IPS-20b (cell line): Measurements from ENCODE around the gene CUL1.

Experiments used
- H3K27ac ChIP-seq: one replicate; pipeline ENCODE4 v1.5.1; 2013; ENCODE audit warnings: low read length
- H3K27me3 ChIP-seq: 2 replicates; pipeline ENCODE4 v1.6.1; 2013; ENCODE audit warnings: mild to moderate bottlenecking, low read length, inconsistent platforms; ENCODE audit not compliant: insufficient read depth
- H3K36me3 ChIP-seq: 2 replicates; pipeline ENCODE4 v1.6.1; 2013; ENCODE audit warnings: low read depth, mild to moderate bottlenecking, inconsistent platforms, low read length, moderate library complexity; ENCODE audit not compliant: insufficient read depth
- H3K4me1 ChIP-seq: 2 replicates; pipeline ENCODE4 v1.6.1; 2013; ENCODE audit warnings: mild to moderate bottlenecking, control low read depth, inconsistent platforms, low read length, moderate library complexity; ENCODE audit not compliant: insufficient read depth
- H3K4me3 ChIP-seq: 2 replicates; pipeline ENCODE4 v1.5.1; 2013; ENCODE audit warnings: mild to moderate bottlenecking, low read length, inconsistent platforms
- H3K9ac ChIP-seq: 2 replicates; pipeline ENCODE4 v1.6.1; 2013; ENCODE audit warnings: low read depth, mild to moderate bottlenecking, inconsistent platforms, low read length, moderate library complexity
- H3K9me3 ChIP-seq: 2 replicates; pipeline ENCODE4 v1.6.1; 2013; ENCODE audit warnings: mild to moderate bottlenecking, low read depth, low read length, inconsistent platforms; ENCODE audit not compliant: insufficient read depth

CUL1 gene

GRCh38 chr7:148746135-148746534 lies 47.4 kb downstream of the CUL1 start:
- no peak overlapping the region for H3K27ac ChIP-seq
- no peaks in the 10 kb centered on the region; the same call in 1 of the 2 replicates for H3K9me3 ChIP-seq
- H3K36me3 ChIP-seq: peaks cover 24% of the 10 kb centered on the region
- H3K27me3 ChIP-seq: no peaks in the 10 kb centered on the region
- peaks cover 22% of the 10 kb centered on the region; the same call in 1 of the 2 replicates for H3K4me1 ChIP-seq
- H3K9ac ChIP-seq: no peak overlapping the region
- H3K4me3 ChIP-seq: peak overlapping the region; percentile 14; the same call in 1 of the 2 replicates

DNA sequence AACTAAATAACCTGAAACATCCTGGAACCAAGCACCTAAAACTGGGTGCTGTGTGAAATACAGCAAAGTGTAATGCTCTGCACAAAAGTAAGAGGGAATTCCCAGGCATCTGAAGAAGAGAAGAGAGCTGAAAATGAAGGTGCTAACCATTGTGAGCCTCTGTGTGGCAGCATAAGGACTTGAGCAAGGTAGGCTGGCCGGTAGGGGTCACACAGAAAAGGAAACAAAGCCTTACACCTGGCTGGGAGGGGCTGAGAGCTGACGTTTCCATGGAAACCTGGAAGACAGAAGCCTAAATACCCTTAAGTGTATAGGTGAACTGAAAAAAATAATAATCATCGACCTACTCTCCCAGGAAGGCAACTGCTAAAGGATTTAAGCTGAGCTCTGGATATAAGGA lies 48.6 kb downstream of the CUL1 start:
- H3K9ac ChIP-seq: peak overlapping the region; percentile 32; the same call in 1 of the 2 replicates
- no peak overlapping the region for H3K27ac ChIP-seq

GRCh38 chr7:148750442-148751355 lies 52.0 kb downstream of the CUL1 start:
- H3K36me3 ChIP-seq: peaks cover 22% of the 10 kb centered on the region; the same call in 1 of the 2 replicates

More for the DNA sequence above, 48.6 kb downstream of the CUL1 start:
- Histone ChIP-seq H3K4me3 (no peak overlapping the region), H3K36me3 (peaks cover 14% of the 10 kb centered on the region), H3K27me3 (no peaks in the 10 kb centered on the region), H3K9me3 (no peaks in the 10 kb centered on the region; the same call in 1 of the 2 replicates), H3K4me1 (peaks cover 22% of the 10 kb centered on the region; the same call in 1 of the 2 replicates)

GRCh38 chr7:148753224-148753623 lies 54.5 kb downstream of the CUL1 start:
- no peak overlapping the region for H3K27ac ChIP-seq
- no peaks in the 10 kb centered on the region; the same call in 1 of the 2 replicates for H3K9me3 ChIP-seq
- H3K4me3 ChIP-seq: no peak overlapping the region
- no peaks in the 10 kb centered on the region for H3K4me1 ChIP-seq
- H3K9ac ChIP-seq: no peak overlapping the region
- no peaks in the 10 kb centered on the region for H3K27me3 ChIP-seq
- H3K36me3 ChIP-seq: peaks cover 31% of the 10 kb centered on the region

More at GRCh38 chr7:148750442-148751355, 52.0 kb downstream of the CUL1 start:
- no peak overlapping the region for H3K4me3 ChIP-seq
- H3K27ac ChIP-seq: no peak overlapping the region
- no peak overlapping the region for H3K9ac ChIP-seq
- no peaks in the 10 kb centered on the region for H3K27me3 ChIP-seq
- H3K9me3 ChIP-seq: no peaks in the 10 kb centered on the region; the same call in 1 of the 2 replicates
- peaks cover 15% of the 10 kb centered on the region; the same call in 1 of the 2 replicates for H3K4me1 ChIP-seq

DNA sequence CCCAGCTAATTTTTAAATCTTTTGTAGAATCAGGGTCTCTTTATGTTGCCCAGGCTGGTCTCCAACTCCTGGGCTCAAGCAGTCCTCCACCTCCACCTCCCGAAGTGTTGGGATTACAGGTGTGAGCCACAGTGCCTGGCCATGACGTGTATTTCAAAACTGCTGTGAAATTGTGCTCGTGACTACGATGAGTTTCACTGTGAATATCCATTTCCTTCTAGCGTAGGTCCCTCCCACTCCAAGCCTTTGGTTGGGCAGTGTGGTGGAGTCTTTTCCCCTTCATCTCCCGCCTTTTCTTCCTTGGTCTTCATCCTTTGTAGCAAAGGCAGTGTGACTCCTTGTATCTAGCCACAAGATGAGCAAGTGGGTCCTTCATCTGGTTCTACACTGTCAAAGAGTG lies 56.2 kb downstream of the CUL1 start:
- Histone ChIP-seq H3K9me3 (no peaks in the 10 kb centered on the region; the same call in 1 of the 2 replicates), H3K4me3 (no peak overlapping the region), H3K9ac (no peak overlapping the region), H3K27ac (no peak overlapping the region), H3K27me3 (no peaks in the 10 kb centered on the region), H3K36me3 (peaks cover 43% of the 10 kb centered on the region), H3K4me1 (no peaks in the 10 kb centered on the region)

DNA sequence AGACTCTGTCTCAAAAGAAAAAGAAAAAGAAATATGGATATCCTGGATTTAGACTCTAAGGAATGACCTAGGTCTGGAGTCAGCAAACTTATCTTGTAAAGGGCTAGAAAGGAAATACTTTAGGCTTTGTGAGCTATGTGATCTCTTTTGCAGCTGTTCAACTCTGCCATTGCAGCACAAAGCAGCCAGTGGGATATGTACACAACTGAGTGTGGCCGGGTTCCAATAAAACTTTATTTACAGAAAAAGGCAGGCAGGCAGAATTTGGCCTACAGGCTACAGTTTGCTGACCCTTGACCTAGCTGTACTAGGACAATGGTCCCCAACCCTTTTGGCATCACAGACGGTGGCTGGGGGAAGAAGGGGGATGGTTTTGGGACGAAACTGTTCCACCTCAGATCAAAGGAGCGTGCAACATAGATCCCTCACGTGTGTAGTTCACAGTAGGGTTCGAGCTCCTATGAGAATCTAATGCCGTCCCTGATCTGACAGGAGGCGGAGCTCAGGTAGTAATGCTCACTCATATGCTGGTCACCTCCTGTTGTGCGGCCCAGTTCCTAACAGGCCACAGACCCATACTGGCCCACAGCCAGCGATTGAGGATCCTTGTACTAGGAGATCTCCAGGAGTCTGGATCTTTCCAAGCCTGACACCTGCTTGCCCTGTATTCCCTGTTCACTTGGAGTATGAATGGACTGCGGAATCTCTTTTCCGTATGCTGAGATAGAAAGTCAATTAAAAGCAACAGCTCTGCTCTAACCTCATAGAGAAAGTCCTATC lies 63.0 kb downstream of the CUL1 start:
- H3K36me3 ChIP-seq: peaks cover 86% of the 10 kb centered on the region
- no peak overlapping the region for H3K9ac ChIP-seq
- H3K9me3 ChIP-seq: no peaks in the 10 kb centered on the region
- no peak overlapping the region for H3K27ac ChIP-seq
- no peaks in the 10 kb centered on the region for H3K27me3 ChIP-seq
- no peaks in the 10 kb centered on the region for H3K4me1 ChIP-seq
- H3K4me3 ChIP-seq: no peak overlapping the region

- H3K4me1 ChIP-seq: no peaks in the 10 kb centered on the region
- H3K27me3 ChIP-seq: no peaks in the 10 kb centered on the region
- peaks cover 89% of the 10 kb centered on the region for H3K36me3 ChIP-seq
- no peaks in the 10 kb centered on the region for H3K9me3 ChIP-seq
- no peak overlapping the region for H3K4me3 ChIP-seq
- H3K27ac ChIP-seq: no peak overlapping the region
- H3K9ac ChIP-seq: no peak overlapping the region
Observed at GRCh38 chr7:148763622-148764021, 64.9 kb downstream of the CUL1 start.

- Histone ChIP-seq H3K36me3 (peaks cover 93% of the 10 kb centered on the region), H3K4me1 (peaks cover 15% of the 10 kb centered on the region), H3K9me3 (no peaks in the 10 kb centered on the region), H3K4me3 (no peak overlapping the region), H3K9ac (no peak overlapping the region), H3K27ac (no peak overlapping the region), H3K27me3 (no peaks in the 10 kb centered on the region)
Observed at GRCh38 chr7:148770004-148770403, 71.3 kb downstream of the CUL1 start.

GRCh38 chr7:148772297-148773089 lies 73.8 kb downstream of the CUL1 start:
- no peak overlapping the region for H3K9ac ChIP-seq
- H3K4me1 ChIP-seq: peaks cover 22% of the 10 kb centered on the region
- H3K36me3 ChIP-seq: peaks cover 83% of the 10 kb centered on the region
- no peaks in the 10 kb centered on the region for H3K9me3 ChIP-seq
- H3K4me3 ChIP-seq: no peak overlapping the region
- H3K27ac ChIP-seq: no peak overlapping the region
- no peaks in the 10 kb centered on the region for H3K27me3 ChIP-seq

- Histone ChIP-seq H3K9ac (no peak overlapping the region), H3K4me3 (no peak overlapping the region), H3K9me3 (no peaks in the 10 kb centered on the region), H3K27me3 (no peaks in the 10 kb centered on the region), H3K4me1 (peaks cover 22% of the 10 kb centered on the region), H3K36me3 (peaks cover 79% of the 10 kb centered on the region), H3K27ac (no peak overlapping the region)
Observed at GRCh38 chr7:148773334-148773733, 74.6 kb downstream of the CUL1 start.

GRCh38 chr7:148774471-148774870 lies 75.8 kb downstream of the CUL1 start:
- H3K9ac ChIP-seq: no peak overlapping the region
- peaks cover 80% of the 10 kb centered on the region for H3K36me3 ChIP-seq
- H3K27ac ChIP-seq: no peak overlapping the region
- H3K4me3 ChIP-seq: no peak overlapping the region
- no peaks in the 10 kb centered on the region for H3K27me3 ChIP-seq
- no peaks in the 10 kb centered on the region for H3K9me3 ChIP-seq
- H3K4me1 ChIP-seq: peaks cover 22% of the 10 kb centered on the region
